ENCODE measurements around the gene ANKZF1.
"Not testable (repeated sequence)": the region's sequence is repeated elsewhere in the genome, so short reads cannot be mapped to it uniquely, and the experiment has no call there.

The ANKZF1 gene, protein sequence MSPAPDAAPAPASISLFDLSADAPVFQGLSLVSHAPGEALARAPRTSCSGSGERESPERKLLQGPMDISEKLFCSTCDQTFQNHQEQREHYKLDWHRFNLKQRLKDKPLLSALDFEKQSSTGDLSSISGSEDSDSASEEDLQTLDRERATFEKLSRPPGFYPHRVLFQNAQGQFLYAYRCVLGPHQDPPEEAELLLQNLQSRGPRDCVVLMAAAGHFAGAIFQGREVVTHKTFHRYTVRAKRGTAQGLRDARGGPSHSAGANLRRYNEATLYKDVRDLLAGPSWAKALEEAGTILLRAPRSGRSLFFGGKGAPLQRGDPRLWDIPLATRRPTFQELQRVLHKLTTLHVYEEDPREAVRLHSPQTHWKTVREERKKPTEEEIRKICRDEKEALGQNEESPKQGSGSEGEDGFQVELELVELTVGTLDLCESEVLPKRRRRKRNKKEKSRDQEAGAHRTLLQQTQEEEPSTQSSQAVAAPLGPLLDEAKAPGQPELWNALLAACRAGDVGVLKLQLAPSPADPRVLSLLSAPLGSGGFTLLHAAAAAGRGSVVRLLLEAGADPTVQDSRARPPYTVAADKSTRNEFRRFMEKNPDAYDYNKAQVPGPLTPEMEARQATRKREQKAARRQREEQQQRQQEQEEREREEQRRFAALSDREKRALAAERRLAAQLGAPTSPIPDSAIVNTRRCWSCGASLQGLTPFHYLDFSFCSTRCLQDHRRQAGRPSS

DNA sequence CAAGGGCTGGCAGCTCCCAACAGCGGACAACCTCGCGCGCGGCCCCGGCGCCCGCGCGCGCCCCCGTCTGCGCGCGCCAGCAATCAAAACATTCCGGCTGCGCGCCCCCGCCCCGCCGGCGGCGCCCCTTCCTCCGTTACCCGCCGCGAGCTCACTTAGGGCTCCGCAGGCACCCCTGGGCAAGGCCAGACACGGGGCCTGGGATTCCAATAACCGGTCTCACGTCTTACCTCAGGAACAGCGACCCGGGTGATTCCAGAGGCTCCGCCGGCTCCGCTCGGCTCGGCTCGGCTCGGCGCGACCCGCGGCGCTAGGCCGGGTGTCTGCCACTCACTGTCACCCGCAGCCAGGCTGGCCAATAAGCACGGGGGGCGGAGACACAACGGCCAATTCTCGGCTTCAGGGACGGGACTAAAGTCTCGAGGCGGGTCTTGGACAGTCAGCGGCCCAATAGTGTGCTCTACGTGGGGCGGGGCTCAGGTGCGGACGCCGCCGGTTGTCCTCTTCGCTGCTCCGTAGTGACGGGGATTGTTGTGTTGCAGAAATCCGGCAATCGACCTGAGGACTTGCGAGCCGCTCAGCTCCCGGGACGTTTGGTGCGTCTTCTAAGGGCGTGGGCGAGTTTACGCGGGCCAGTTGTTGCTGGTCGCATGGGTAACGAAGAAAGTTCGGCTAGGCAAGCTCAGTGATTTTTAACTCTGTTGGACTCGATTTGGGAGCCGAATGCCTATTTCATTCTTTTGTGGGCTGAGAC, at the start of gene ANKZF1, which contains the start of gene ATG9A:
Gene ANKZF1 (plus strand): TSS at position 502 of the 754 bp plus-strand sequence. CDS start 452 bp downstream, outside the sequence.
Gene ATG9A (minus strand): TSS at position 332 of the 754 bp plus-strand sequence. CDS start 1,612 bp downstream, outside the sequence.
- peak; percentile 87 to 90 for DNase-seq

DNA sequence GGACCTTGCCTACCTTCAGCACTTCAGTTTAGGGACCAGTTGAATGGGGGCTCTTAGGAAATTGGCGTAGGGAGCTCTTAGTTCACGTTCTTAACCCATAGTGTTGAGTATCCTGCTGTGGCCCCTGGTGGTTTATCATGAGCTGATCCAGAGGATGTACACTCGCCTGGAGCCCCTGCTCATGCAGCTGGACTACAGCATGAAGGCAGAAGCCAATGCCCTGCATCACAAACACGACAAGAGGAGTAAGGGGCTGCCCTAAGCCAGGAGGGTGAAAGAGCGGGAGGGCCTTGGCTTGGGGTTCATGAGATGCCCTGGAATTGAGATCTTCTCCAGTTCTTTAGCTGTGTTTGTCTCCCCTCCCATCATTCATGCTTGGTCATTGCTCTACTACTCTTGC, 48.6 kb upstream of the ANKZF1 start:
- DNase-seq, result no peak

DNA sequence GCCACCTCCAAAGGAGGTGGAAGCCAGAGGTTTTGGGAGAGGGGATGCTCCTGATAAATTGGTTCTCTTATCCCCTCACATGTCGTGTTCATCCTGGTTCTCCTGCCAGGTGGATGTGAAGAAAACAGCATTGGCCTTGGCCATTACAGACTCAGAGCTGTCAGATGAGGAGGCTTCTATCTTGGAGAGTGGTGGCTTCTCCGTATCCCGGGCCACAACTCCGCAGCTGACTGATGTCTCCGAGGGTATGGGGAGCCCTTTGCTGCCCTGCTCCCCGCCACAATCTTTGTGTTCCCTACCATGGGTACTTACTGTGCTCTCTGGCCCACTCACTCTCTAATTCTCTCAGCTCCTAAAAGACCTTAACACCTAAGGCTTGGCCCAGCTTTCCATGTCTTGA, 48.1 kb upstream of the ANKZF1 start:
- DNase-seq, result no peak

DNA sequence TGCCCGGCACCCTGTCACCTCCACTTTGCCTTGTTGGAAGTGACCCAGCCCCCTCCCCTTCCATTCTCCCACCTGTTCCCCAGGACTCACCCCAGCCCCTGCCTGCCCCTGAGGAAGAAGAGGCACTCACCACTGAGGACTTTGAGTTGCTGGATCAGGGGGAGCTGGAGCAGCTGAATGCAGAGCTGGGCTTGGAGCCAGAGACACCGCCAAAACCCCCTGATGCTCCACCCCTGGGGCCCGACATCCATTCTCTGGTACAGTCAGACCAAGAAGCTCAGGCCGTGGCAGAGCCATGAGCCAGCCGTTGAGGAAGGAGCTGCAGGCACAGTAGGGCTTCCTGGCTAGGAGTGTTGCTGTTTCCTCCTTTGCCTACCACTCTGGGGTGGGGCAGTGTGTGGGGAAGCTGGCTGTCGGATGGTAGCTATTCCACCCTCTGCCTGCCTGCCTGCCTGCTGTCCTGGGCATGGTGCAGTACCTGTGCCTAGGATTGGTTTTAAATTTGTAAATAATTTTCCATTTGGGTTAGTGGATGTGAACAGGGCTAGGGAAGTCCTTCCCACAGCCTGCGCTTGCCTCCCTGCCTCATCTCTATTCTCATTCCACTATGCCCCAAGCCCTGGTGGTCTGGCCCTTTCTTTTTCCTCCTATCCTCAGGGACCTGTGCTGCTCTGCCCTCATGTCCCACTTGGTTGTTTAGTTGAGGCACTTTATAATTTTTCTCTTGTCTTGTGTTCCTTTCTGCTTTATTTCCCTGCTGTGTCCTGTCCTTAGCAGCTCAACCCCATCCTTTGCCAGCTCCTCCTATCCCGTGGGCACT, 47.1 kb upstream of the ANKZF1 start:
- DNase-seq, result peak; percentile 72 to 73

DNA sequence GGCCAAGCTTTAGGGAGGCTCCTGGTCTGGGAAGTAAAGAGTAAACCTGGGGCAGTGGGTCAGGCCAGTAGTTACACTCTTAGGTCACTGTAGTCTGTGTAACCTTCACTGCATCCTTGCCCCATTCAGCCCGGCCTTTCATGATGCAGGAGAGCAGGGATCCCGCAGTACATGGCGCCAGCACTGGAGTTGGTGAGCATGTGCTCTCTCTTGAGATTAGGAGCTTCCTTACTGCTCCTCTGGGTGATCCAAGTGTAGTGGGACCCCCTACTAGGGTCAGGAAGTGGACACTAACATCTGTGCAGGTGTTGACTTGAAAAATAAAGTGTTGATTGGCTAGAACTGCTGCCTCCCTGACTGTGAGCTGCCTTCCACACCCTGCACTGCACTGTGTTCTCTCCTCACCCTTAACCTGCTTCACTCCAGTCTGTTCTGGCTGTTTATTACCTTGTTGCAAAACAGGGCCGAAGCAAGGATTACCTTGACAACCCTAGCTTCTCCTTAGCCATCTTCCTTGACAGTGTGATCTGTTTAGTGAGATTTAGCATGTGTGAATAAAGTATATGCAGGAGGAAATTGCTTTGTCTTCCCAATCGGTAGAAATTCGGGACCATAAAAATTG, 46.3 kb upstream of the ANKZF1 start:
- DNase-seq, result no peak

DNA sequence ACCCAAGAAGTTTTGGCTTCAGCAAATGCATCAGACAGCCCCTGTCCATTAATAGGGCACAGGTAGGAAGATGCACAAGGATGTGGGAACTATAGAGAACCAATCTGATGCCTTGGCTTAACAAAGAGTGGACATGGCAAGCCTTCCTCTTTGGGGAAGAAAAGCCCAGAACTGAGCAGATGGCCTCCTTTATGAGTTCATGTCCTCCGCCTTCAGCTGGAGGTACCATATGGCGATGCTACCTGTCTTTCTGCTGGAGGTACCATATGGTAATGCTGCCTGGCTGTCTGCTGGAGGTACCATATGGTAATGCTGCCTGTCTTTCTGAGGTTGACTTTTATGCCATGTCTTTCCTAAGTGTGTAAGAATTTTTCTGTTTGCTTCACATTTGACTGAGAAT, 45.5 kb upstream of the ANKZF1 start:
- no peak for DNase-seq

DNA sequence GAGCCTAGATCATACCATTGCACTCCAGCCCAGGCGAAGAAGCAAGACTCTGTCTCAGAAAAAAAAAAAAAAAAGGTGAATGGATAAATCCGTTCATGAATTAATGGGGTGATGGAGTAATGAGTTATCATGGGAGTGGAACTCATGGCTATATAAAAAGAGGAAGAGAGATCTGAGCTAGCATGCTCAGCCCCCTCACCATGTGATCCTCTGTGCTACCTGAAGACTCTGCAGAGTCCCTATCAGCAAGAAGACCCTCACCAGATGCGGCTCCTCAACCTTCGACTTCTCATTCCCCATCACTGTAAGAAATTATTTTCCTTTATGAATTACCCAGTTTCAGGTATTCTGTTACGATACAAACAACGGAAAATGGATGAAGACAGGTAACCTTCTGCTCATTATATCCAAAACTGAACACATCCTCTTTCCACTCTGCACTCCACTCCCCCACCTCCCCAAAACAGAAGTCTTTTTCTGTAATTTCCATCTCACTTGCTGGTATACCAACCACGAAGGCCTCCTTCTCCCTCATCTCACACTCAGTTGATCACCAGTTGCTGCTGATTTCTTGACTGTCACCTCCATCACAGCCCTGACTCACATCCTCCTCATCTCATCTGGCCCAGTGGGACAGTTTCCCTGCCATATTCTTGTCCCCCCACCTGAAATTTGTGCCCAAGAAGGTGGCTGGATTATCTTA, 42.7 kb upstream of the ANKZF1 start:
- no peak for DNase-seq

DNA sequence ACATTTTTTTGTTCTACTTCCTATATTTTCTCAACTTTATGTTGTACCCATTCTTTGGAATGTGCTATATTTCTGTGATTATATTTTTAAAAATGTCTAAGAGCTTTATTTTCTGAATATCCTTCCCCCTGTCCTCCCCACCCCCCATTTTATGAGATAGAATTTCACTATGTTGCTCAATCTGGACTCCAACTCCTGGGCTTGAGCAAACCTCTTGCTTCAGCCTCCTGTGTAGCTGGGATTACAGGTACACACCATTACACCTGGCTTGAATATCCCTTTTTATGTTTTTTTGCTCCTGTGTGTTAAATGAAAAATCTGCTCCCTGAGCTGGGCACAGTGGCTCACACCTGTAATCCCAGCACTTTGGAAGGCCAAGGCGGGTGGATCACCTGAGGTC, 32.2 kb upstream of the ANKZF1 start:
- no peak for DNase-seq

DNA sequence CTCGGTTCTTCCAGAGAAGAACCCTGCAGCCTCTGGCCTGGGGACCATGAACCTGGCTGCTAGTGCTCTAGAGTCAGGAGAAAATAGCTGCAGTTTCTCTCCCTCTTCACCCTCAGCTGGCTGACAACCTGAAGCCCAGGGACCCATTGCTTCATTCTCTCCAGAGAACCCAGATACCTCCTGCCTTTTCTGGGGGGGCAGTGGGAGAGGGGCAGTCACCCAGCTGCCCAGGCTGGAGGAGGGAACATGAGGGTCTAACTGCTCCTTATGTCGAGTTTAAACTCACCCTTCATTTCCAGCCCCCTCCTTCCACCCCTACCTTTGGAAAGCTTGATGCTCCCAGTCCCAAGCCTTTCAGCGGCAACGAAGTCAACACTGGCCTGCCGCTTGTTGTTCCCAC, 30.6 kb upstream of the ANKZF1 start:
- DNase-seq, result no peak

DNA sequence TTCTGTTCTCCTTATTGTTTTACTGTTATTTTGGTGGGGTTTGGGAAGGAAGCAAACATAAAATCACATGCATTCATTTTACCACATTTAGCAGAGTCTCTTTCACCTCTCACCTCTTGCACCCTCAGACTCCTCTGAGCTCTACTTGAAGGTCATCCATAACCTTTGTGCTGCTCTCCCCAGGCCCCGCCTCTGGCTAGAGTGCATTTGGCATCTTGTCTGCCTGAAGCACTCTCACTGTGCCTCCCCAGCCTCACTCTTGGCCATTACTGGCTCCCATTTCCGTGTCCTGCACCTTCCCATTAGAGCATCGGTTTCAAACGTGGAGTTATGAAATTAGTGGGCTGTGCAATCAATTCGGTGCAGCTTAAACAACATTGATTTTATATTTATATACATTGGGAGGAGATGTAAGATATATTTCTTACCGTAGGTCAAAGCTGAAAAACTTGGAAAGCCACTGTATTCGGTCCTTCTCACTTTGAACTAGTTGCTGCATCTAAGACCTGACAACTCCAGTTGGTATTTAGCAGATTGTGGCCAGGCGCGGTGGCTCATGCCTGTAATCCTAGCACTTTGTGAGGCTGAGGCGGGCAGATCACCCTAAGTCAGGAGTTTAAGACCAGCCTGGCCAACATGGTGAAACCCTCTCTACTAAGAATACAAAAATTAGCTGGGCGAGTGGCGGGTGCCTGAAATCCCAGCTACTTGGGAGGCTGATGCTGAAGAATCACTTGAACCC, 30.0 kb upstream of the ANKZF1 start:
- DNase-seq, result no peak

DNA sequence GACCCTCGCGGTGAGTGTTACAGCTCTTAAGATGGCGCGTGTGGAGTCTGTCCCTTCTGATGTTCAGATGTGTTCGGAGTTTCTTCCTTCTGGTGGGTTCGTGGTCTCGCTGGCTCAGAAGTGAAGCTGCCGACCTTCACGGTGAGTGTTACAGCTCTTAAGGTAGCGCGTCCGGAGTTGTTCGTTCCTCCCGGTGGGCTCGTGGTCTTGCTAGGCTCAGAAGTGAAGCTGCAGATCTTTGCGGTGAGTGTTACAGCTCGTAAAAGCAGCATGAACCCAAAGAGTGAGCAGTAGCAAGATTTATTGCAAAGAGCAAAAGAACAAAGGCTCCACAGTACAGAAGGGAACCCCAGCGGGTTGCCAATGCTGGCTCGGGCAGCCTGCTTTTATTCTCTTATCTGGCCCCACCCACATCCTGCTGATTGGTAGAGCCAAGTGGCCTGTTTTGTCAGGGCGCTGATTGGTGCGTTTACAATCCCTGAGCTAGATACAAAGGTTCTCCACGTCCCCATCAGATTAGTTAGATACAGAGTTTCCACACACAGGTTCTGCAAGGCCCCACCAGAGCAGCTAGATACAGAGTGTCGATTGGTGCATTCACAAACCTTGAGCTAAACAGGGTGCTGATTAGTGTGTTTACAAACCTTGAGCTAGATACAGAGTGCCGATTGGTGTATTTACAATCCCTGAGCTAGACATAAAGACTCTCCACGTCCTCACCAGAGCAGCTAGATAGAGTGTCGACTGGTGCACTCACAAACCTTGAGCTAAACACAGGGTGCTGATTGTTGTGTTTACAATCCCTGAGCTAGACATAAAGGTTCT, 28.9 kb upstream of the ANKZF1 start:
- DNase-seq, result not testable (repeated sequence)

DNA sequence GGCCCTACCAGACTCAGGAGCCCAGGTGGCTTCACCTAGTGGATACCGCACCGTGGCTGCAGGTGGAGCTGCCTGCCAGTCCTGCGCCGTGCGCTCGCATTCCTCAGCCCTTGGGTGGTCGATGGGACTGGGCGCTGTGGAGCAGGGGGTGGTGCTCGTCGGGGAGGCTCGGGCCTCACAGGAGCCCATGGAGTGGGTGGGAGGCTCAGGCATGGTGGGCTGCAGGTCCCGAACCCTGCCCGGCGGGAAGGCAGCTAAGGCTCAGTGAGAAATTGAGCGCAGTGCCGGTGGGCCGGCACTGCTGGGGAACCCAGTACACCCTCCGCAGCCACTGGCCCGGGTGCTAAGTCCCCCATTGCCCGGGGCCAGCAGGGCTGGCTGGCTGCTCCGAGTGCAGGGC, 28.3 kb upstream of the ANKZF1 start:
- DNase-seq, result not testable (repeated sequence)

DNA sequence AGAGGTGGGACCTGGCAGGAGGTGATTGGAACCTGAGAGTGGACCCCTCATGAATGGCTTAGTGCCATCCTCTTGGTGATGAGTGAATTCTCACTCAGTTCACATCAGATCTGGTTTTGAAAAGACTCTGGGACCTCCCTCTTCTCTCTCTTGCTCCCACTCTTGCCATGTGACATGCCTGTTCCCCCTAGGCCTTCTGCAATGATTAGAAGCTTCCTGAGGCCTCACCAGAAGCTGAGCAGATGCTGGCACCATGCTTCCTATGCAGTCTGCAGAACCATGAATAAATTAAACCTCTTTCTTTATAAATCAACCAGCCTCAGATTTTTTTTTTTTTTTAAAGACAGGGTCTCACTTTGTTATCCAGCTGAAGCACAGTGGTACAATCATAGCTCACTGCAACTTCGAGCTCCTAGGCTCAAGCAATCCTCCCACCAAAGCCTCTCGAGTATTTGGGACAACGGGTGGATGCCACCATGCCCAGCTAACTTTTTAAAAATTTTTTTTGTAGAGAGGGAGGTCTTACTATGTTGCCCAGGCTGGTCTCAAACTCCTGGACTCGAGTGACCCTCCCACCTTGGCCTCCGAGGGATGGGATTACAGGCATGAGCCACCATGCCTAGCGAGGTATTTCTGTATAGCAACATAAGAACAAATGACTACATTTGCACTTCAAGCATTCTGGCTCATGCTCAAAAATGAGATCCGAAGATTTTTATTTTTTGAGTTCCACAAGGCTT, 25.0 kb upstream of the ANKZF1 start:
- no peak for DNase-seq

DNA sequence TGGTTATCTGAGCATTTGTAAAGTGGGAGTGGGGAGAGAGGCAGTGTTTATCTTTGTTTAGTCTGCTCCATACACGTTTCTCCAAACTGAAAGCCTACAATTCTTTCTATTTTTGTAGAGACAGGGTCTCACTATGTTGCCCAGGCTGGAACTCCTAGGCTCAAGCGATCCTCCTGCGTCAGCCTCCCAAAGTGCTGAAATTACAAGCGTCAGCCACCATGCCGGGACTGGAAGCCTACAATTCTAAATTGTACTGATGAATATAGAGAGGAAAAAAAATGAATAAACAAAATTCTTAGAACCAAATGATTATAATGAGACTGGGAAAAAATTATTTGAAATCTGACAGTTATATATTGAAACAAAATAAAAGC, 24.5 kb upstream of the ANKZF1 start:
- no peak for DNase-seq

DNA sequence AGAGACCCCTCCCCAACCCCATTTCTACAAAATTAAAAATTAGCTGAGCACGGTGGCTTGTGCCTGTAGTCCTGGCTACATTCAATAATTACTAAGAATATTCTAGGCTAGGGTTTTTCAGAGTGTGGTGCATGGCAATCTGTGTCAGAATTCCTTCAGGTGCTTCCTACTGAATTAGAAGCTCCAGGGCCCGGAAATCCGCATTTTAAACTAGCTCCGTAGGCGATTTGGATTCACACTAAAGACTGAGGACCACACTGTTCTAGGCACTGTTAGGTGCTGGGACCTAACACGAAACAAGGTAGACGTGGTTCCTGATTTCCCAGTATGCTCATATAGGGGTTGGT, 23.7 kb upstream of the ANKZF1 start:
- DNase-seq, result no peak

DNA sequence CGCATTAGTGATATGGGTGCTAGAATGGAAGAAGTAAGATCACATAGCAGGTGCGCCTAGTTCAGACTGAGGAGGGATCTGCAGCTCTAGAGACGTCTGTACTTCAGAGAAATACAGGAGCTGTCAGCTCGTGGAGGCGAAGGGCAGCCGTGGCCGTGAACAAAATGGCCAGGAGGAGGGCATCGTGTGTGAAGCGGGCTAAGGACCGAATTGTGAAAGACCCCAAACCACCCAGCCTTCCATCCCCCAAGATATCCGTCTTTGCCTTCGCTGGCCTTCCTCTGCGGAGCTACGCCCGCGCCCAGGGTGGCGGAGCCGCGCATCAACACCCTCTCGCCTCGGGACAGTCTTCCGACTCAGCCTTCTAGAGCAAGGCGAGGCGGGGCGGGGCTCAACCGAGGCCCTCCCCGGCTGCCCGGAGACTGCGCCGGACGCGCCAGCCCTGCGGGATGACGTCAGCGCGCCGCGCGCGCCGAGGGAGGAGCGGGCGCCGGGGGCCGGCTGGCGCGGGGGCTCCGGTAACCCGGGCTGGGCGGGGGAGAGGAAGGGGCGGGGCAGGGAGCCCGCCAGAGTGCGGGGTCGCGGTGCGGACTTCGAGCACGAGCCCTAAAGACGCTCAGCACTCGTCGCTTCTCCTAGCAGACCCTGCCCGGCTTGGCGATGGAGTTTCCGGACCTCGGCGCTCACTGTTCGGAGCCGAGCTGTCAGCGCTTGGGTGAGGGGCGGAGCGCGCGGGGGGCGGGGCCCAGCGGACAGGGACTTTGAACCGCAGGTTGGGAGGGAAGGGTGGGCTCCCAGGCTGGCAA, 23.1 kb upstream of the ANKZF1 start, which contains the start of gene ZFAND2B:
Gene ZFAND2B (plus strand): TSS at position 455 of the 806 bp plus-strand sequence. CDS start 206 bp downstream, at position 661.
- DNase-seq, result peak; percentile 72

DNA sequence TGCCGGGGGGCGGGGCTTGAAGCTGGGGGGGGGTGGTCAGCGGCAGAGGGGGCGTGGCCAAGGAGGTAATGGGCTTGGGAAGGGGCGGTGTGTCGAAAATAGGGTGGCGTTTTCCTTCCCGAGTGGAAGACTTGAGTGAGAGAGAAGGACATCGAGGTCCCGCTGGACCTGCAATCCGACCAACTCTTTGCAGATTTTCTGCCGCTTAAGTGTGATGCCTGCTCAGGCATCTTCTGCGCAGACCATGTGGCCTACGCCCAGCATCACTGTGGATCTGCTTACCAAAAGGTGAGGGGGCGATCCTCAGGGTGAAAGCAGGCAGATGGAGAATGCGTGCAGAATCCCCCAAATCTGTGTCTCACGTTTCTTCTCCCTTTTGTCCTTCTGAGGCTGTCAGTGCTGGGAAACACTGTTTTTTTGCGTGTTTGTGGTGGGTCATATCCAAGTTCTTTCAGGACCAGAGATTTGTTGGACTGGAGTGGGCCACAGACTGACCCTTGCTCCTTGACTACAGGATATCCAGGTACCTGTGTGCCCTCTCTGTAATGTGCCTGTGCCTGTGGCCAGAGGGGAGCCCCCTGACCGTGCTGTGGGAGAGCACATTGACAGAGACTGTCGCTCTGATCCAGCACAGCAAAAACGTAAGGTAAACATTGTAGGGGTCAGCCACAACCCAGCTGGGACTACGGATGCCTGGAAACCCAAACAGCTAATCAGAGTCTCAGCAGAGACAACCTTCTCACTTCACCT, 22.3 kb upstream of the ANKZF1 start:
- no peak for DNase-seq

Data from Kasumi-1 (cell line).